22Rv1 (cell line): ENCODE data around the gene ABLIM3.

Source experiments
- CTCF ChIP-seq: fragments of 450-650 bp; IDR thresholded peaks from 2 replicates; pipeline ENCODE4 v1.5.1; 2017; ENCODE audit warnings: mild to moderate bottlenecking
- ZFX ChIP-seq: fragments of 450-650 bp; IDR thresholded peaks from 2 replicates; pipeline ENCODE4 v1.6.1; 2017; ENCODE audit warnings: antibody characterized with exemption, borderline replicate concordance

DNA sequence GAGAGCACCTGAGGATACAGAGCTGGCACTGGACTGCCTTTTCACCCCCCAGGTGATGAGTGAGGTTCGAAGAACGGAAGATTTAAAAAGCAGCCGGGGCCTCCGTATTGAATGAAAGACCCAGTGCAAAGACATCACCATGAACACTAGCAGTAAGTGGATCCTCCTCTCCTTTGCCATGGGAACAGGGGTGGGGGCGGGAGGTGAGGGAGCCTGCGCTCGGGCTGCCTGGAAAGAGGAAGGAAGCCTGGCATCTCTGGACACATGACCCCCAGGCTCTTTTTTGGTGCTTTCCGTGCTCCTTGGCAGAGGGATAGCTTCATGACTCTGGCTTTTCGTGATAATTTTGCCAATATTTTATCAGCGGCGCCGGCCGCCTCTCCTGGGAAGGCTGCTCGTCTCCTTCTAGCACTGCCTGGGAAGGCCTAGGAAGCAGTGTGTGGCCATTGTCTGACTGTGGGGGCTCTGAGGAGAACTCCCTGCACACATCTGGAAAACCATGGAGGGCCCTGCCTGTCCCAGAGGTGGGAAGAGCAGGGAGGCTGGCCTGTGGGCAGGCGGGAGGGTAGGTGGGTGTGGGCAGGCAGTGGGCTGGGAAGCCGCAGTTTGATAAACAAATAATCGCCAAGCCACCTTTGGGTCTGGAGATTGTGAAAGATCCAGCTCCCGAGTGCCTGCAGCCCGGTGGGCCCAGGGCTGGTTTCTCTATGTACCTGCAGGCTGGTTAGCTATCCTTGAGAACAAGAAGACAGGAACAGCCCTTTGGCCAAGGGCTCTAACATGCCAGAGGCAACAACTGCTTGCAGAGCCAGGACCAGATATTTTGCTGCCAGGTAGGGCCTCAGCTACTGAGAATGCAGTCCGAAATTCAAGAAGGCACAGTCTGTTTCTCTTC is 911 bp downstream of the ABLIM3 start:
- no peak for TF ChIP-seq ZFX
- TF ChIP-seq CTCF, result no peak
